Epithelial cell of proximal tubule (primary cell): ENCODE measurements around the gene ASPG. TPM values are rescaled to one million over a fixed set of nuclear protein-coding genes. Genes with fewer than 3 reads are reported as not detected.

ENCODE experiments used
- DNase-seq: peaks from one replicate; pipeline ENCODE4 v3.0.0-alpha.2; 2011; ENCODE audit warnings: low read depth
- H3K4me3 ChIP-seq: 2 replicates; pipeline ENCODE4 v1.5.1; 2011; ENCODE audit warnings: low read depth, mild to moderate bottlenecking, low read length
- CTCF ChIP-seq: conservative IDR thresholded peaks from 2 replicates; pipeline ENCODE4 v1.5.1; 2012; ENCODE audit warnings: low read depth, mild to moderate bottlenecking, low read length
- total RNA-seq: library from RNA; depleted of rRNA; stranded (reverse); fragments of >200 nt; gene quantifications from 2 replicates; pipeline ENCODE4 v1.2.3, GENCODE V29; 2015

The ASPG gene
- total RNA-seq, 1 donor from 2014 or later: not detected

- TF ChIP-seq CTCF: no peak
- H3K4me3 ChIP-seq: no peak overlapping the region
- DNase-seq: no peak
Observed at GRCh38 chr14:104118006-104118844, 32.7 kb downstream of the ASPG start.

GRCh38 chr14:104119119-104119487 is 33.6 kb downstream of the ASPG start:
- H3K4me3 ChIP-seq: no peak overlapping the region
- DNase-seq: no peak
- no peak for TF ChIP-seq CTCF

DNA sequence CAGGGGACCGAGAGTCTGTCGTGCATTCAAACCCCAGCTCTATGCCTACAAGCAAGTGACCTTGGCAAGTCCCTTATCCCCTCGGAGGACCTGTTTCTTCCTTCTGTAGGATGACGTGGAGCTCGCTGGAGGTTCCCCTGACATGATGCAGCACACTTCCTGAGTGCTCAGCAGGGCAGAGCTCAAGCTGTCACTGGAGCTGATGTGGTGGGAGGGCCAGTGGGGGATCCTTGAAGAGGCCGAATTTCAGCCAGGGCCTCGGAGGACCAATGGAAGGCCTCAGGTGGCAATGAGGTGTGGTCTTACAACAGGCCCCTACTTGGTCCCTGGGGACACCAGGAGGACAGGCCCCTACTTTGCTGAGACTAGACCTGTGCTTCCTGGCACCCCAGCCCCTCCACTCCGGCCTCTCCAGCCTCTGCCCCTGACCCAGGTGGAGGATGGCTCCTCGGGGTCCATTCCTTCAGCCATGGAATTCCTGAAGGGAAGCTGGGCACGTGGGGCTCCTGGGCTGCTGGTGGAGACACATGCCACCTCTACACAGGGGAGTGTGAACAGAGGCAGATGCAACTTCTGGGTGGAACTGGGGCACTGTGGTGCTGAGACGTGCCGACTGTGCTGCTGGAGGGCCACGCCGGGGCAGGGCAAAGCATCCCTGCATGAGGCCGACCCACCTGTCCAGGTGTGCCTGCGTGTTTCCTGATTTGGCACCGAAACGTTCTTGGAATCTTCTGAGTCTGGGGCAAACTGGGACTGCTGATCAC is 34.2 kb downstream of the ASPG start:
- DNase-seq: no peak
- no peak for TF ChIP-seq CTCF
- no peak overlapping the region for H3K4me3 ChIP-seq

DNA sequence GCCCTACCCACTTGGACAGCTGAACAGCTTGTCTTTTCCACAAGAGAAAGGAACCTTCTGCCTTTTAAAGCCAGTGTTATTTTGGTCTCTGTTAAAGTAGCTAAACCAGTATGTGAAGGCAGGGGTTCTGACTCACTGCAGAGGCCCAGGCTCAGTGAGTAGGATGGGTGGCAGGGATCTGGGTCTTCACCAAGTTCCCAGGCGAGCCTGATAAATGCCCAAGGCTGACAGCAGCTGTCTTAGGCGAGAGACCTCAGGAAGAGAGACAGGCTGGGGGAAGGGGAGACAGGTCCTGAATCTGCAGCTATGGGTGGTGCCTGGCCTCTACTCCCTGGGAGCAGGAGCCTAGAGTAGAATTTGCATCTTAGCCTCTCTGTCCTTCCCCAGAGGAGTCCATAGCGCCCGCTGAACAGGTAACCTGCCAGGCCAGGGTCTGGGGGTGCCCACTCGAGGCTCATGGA is 34.8 kb downstream of the ASPG start:
- no peak for DNase-seq
- H3K4me3 ChIP-seq: no peak overlapping the region
- TF ChIP-seq CTCF: no peak

- no peak for DNase-seq
- no peak overlapping the region for H3K4me3 ChIP-seq
- no peak for TF ChIP-seq CTCF
Observed at GRCh38 chr14:104121142-104121541, 35.6 kb downstream of the ASPG start.

GRCh38 chr14:104123879-104124278 is 38.4 kb downstream of the ASPG start:
- no peak for TF ChIP-seq CTCF
- H3K4me3 ChIP-seq: no peak overlapping the region
- no peak for DNase-seq
